Prostate gland (tissue), 2 donors: ENCODE results near the gene RANBP9. TPM values are rescaled to one million over a fixed set of nuclear protein-coding genes. Genes with fewer than 3 reads are reported as not detected.

Experiments
- DNase-seq: peaks from one replicate; pipeline ENCODE4 v3.0.0-alpha.2; 2019; ENCODE audit warnings: low spot score
- H3K27ac ChIP-seq, 2 donors: fragments of 200-600 bp; sonication (generic); 2 replicates each; pipeline ENCODE4 v1.5.1; 2017 to 2019
- H3K27me3 ChIP-seq: fragments of 200-600 bp; sonication (generic); replicated peaks from 2 replicates; pipeline ENCODE4 v1.5.1; 2019; ENCODE audit not compliant: insufficient read depth
- H3K36me3 ChIP-seq, 2 donors: fragments of 200-600 bp; sonication (generic); 1 replicate in 1 of 2; 2 replicates in 1 of 2; pipeline versions ENCODE4 v1.5.1 to v1.8.1; 2017 to 2019
- H3K4me1 ChIP-seq: fragments of 200-600 bp; sonication (generic); replicated peaks from 2 replicates; pipeline ENCODE4 v1.5.1; 2019
- H3K4me3 ChIP-seq, 2 donors: fragments of 200-600 bp; sonication (generic); 2 replicates each; pipeline ENCODE4 v1.5.1; 2017 to 2019
- H3K9me3 ChIP-seq: fragments of 200-600 bp; sonication (generic); 2 replicates; pipeline ENCODE4 v1.5.1; 2017
- POLR2A ChIP-seq: fragments of 450-650 bp; IDR thresholded peaks from one replicate; pipeline ENCODE4 v1.6.1; 2016; ENCODE audit warnings: antibody characterized with exemption, mild to moderate bottlenecking
- POLR2AphosphoS5 ChIP-seq: sonication (generic); formaldehyde crosslinking; IDR thresholded peaks from one replicate; pipeline ENCODE4 v1.6.1; 2017; ENCODE audit warnings: antibody characterized with exemption
- WGBS: methylation state at CpG from one replicate; pipeline ENCODE4 v1.1.5; 2018; 5-methylcytosine and 5-hydroxymethylcytosine counted together
- intact Hi-C: fragments of 100-400 bp; cut with DNase I; formaldehyde crosslinking; loops from one replicate; pipeline ENCODE4 v1.14.2; 2022
- total RNA-seq, 2 donors: library from RNA; depleted of rRNA; stranded (reverse); fragments of >200 nt; gene quantifications; one replicate each; pipeline ENCODE4 v1.1.0, GENCODE V29; 2016
- TF ChIP-seq, protein P1 (sequence below), 4 experiments: fragments of 200-600 bp in 2 of 4; fragments of 450-650 bp in 2 of 4; sonication (generic) in 2 of 4; IDR thresholded peaks; 1 replicate in 3 of 4; 2 replicates in 1 of 4; pipeline ENCODE4 v1.5.1; 2016 to 2019; ENCODE audit warnings: antibody characterized with exemption in 4 of 4, mild to moderate bottlenecking in 2 of 4, moderate library complexity in 2 of 4

The RANBP9 gene
- total RNA-seq, 2 donors from 2014 or later = 37.8 to 59.0 TPM

DNA sequence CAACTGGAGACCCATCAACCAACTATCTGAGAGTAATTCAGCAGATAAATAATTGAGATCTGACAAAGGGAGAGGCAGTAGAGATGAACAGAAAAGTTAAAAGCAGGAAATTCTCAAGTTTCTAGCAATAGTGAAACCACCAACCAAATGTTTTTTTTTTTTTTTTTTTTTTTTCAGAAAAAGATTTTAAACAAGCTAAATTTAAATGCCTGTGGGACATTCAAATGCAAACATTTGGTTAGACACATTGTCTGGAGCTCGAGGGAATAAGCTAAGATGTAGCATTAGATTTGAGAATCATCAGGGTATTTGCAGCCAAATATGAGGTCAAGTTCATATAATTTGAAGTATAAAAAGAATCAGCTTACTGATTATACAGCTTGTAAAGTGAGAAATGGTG, 16.4 kb downstream of the RANBP9 start:
- 16% methylated on average over 1 of the region's 1 CpG for WGBS
- Histone ChIP-seq H3K36me3 (no peaks in the 10 kb centered on the region), H3K4me1 (no peaks in the 10 kb centered on the region), H3K27ac (no peak overlapping the region), H3K9me3 (no peaks in the 10 kb centered on the region), H3K4me3 (no peak overlapping the region), H3K27me3 (no peaks in the 10 kb centered on the region)
- no peak for DNase-seq
- TF ChIP-seq POLR2A = no peak
- TF ChIP-seq POLR2AphosphoS5 = no peak
- TF ChIP-seq, protein P1, sequence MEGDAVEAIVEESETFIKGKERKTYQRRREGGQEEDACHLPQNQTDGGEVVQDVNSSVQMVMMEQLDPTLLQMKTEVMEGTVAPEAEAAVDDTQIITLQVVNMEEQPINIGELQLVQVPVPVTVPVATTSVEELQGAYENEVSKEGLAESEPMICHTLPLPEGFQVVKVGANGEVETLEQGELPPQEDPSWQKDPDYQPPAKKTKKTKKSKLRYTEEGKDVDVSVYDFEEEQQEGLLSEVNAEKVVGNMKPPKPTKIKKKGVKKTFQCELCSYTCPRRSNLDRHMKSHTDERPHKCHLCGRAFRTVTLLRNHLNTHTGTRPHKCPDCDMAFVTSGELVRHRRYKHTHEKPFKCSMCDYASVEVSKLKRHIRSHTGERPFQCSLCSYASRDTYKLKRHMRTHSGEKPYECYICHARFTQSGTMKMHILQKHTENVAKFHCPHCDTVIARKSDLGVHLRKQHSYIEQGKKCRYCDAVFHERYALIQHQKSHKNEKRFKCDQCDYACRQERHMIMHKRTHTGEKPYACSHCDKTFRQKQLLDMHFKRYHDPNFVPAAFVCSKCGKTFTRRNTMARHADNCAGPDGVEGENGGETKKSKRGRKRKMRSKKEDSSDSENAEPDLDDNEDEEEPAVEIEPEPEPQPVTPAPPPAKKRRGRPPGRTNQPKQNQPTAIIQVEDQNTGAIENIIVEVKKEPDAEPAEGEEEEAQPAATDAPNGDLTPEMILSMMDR (IDR thresholded peaks at IDR 0.05) = no peak
- intact Hi-C loops = no loop called here

- TF ChIP-seq POLR2AphosphoS5 (no peak), POLR2A (no peak)
- TF ChIP-seq, protein P1 (IDR thresholded peaks at IDR 0.05) = no peak
- H3K27me3 ChIP-seq = no peaks in the 10 kb centered on the region
- WGBS = 93% methylated on average over 4 of the region's 4 CpGs
- no peak overlapping the region for H3K4me3 ChIP-seq
- no peaks in the 10 kb centered on the region for H3K36me3 ChIP-seq
- H3K4me1 ChIP-seq = no peaks in the 10 kb centered on the region
- no peak for DNase-seq
- no peaks in the 10 kb centered on the region for H3K9me3 ChIP-seq
- intact Hi-C loops = no loop called here
- no peak overlapping the region for H3K27ac ChIP-seq
Observed at GRCh38 chr6:13694562-13694961, 17.1 kb downstream of the RANBP9 start.

GRCh38 chr6:13689511-13690256, 22.0 kb downstream of the RANBP9 start:
- DNase-seq = no peak
- no peaks in the 10 kb centered on the region for H3K36me3 ChIP-seq
- intact Hi-C loops = no loop called here
- no peak overlapping the region for H3K27ac ChIP-seq
- TF ChIP-seq, protein P1 (IDR thresholded peaks at IDR 0.05) = no peak
- TF ChIP-seq POLR2A (no peak), POLR2AphosphoS5 (no peak)
- WGBS = over 99% methylated on average over 5 of the region's 5 CpGs
- no peaks in the 10 kb centered on the region for H3K4me1 ChIP-seq
- H3K4me3 ChIP-seq = no peak overlapping the region
- H3K27me3 ChIP-seq = no peaks in the 10 kb centered on the region
- H3K9me3 ChIP-seq = no peaks in the 10 kb centered on the region

- TF ChIP-seq, protein P1 (IDR thresholded peaks at IDR 0.05) = no peak
- TF ChIP-seq POLR2A (no peak), POLR2AphosphoS5 (no peak)
- no peaks in the 10 kb centered on the region for H3K9me3 ChIP-seq
- H3K27me3 ChIP-seq = no peaks in the 10 kb centered on the region
- no peak overlapping the region for H3K27ac ChIP-seq
- H3K36me3 ChIP-seq = no peaks in the 10 kb centered on the region
- no peak overlapping the region for H3K4me3 ChIP-seq
- intact Hi-C loops = no loop called here
- WGBS = 96% methylated on average over 5 of the region's 5 CpGs
- no peak for DNase-seq
- H3K4me1 ChIP-seq = no peaks in the 10 kb centered on the region
Observed at GRCh38 chr6:13688692-13689196, 22.9 kb downstream of the RANBP9 start.

DNA sequence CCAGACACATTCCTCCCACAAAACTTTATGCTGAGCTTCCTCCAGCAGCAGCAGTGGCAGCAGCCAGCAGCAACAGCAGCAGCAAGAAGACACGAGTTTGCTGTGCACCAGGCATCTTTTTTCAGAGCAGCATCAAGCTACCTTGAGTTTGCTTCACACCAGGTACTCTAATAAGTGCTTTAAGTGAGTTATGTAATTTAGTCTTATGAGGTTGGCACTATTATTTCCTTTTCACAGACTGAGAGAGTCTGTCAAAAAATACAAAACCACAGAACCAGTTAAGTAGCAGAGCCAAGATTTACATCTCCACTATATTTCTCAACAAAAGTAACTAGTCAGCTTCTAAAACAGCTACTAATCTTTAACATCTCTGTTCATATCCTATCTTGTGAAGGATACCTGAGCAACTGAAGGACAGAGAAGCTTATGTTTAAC, 23.7 kb downstream of the RANBP9 start:
- WGBS = 14% methylated on average over 1 of the region's 1 CpG

More for the DNA sequence above, 23.7 kb downstream of the RANBP9 start:
- no peak overlapping the region for H3K27ac ChIP-seq
- no peak for TF ChIP-seq POLR2A
- no peak for TF ChIP-seq POLR2AphosphoS5
- TF ChIP-seq, protein P1 (IDR thresholded peaks at IDR 0.05) = no peak
- H3K4me1 ChIP-seq = no peaks in the 10 kb centered on the region
- no peaks in the 10 kb centered on the region for H3K27me3 ChIP-seq
- no peaks in the 10 kb centered on the region for H3K36me3 ChIP-seq
- no peak for DNase-seq
- H3K9me3 ChIP-seq = no peaks in the 10 kb centered on the region
- intact Hi-C loops = no loop called here
- H3K4me3 ChIP-seq = no peak overlapping the region
